ENCODE data around the gene OR10A4.
"Not testable (repeated sequence)": the region's sequence is repeated elsewhere in the genome, so short reads cannot be mapped to it uniquely, and the experiment has no call there.

The OR10A4 gene, protein sequence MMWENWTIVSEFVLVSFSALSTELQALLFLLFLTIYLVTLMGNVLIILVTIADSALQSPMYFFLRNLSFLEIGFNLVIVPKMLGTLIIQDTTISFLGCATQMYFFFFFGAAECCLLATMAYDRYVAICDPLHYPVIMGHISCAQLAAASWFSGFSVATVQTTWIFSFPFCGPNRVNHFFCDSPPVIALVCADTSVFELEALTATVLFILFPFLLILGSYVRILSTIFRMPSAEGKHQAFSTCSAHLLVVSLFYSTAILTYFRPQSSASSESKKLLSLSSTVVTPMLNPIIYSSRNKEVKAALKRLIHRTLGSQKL

DNA sequence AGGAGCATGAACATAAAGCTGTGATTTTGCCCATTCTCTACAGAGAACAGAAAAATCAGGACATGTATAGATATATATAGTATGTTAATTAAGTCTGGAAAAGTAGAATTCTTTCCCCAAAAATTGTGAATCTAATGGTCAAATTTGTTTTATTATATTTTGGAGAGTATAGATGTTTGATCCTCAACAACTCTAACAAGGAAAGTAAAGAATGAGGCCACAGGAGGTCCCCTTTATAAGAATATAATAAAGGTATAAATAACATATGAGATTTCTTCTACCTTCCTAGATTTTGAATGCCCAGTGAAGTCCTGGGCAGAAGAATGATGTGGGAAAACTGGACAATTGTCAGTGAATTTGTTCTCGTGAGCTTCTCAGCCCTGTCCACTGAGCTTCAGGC lies at the start of gene OR10A4:
Gene OR10A4 (plus strand): TSS at position 301 of the 400 bp plus-strand sequence. CDS start 23 bp downstream, at position 324.
- DNase-seq, result no peak

DNA sequence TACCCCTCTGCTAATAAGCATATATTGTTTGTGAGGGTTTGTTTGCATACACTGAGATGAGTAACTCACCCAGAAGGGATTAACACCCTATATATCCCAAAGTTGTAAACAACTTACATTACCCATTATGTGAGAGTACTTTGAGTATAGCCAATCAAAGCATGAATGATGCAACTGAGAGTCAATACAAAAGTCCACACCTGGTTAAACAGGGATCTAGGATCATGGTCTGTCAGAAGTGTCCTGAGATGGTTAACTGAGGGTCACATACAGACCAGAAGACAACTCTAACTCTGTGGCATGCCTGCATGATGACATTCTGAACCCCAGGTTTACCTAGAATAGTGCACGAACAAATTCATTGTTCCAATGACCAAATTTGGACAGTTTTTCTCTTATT lies 48.3 kb upstream of the OR10A4 start:
- DNase-seq, result no peak

DNA sequence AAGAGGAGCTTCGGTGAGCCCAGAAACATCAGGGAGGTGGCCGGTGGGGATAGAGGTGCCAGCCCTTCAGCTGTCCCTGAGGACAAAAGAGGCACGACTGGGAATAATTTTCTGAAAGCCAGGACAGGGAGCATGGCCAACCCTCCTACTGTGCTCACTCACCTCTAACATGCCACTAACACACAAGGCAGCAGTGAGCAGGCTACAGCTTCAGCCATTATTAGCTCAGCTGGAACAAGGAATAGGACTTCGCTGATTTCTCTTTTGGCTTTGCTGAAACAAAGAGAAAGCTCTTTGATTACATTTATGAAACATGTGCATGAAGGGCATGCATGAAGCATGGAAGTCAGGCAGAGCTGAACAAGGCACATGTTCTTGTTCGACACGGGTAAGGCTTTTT lies 43.1 kb upstream of the OR10A4 start:
- DNase-seq, result no peak

DNA sequence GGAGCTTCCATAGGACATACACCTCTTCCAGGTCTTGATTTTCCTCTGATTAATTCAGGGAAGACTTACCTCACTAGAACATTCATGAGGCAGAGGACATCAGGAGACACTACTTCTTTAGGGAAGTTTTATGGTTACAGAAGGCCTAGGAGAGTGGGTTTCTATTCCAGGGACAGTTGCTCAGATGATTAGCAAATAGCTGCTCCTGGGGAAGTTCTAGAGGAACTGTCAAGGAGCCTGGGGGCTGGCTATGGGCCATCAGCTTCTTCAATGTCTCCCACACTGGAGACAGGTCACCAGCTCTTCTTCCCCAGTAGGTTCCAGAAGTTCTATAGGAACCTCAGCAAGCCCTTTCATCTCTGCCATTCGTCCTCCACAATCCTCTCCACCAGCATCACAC lies 42.4 kb upstream of the OR10A4 start:
- DNase-seq, result no peak

DNA sequence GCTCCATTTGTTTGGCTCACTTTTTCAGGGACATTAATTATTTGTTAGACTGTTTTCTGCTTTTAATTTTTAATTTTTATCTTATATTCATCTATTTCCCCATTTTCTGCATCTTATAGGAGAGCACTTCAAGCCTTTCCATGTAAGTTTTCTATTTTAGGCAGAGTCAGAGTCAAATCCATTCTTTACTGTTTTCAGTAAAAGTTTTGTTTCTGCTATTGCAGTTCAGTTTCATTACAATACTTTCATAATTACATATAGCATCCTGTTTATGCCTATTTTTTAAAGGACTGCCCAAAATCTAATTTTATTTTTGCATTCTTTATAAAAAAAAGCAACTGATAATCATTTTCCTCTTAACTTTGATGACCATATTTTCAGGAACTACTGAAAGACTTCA lies 34.7 kb upstream of the OR10A4 start:
- no peak for DNase-seq

DNA sequence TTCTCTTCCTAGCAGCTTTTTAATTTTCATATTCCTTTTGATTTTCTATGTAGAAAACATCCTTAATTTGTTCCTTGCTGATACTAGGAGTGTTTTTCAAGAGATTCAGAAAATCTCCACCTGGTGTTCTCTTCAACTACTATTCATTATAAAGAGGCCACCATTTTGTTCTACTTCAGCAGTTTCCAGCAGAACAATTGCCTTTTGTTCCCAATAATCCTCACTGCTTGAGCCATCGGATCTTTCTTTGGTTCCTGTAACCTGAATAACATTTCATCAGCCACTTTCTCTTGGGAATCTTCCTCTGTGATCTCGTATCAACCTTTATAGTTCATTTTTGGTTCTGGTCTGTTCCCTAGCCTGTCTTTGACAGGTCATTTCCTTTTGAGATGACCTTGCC lies 32.8 kb upstream of the OR10A4 start:
- no peak for DNase-seq

DNA sequence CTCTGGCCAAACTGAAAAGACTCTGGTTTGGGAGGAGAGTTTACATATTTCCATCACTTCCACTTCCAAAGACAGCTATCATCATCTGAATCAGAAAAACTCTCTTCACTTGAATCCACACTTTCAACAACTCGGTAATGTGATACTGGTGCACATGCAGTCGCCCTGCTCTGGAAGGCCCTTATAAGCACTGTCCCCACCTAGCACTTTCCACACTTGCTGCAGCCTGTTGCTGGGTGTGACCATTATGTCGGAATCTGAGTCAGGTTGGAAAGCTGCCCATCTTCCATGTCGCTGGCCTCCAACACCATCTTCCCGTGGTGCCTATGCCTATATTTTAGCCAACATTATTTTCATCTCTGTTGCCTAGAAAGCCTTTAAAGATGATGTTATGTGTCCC lies 32.1 kb upstream of the OR10A4 start:
- DNase-seq, result no peak

DNA sequence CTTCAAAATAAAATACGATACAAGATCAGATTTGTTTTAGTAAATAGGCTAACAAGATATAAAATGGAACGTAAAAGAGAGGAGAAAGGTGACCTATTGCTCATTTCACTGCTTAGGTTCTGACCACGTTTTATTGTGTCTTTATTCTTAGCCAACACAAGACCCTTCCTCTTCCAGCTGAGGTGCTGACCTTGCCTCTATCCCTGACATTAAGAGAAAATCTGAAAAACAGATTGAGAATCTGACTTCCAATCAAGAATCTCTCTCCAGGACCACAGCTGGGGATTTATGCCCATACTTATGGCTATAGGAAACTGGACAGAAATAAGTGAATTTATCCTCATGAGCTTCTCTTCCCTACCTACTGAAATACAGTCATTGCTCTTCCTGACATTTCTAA lies 31.0 kb upstream of the OR10A4 start, which contains the start of gene OR10A5:
Gene OR10A5 (plus strand): TSS at position 301 of the 400 bp plus-strand sequence. CDS start 0 bp downstream, at position 301.
- no peak for DNase-seq

DNA sequence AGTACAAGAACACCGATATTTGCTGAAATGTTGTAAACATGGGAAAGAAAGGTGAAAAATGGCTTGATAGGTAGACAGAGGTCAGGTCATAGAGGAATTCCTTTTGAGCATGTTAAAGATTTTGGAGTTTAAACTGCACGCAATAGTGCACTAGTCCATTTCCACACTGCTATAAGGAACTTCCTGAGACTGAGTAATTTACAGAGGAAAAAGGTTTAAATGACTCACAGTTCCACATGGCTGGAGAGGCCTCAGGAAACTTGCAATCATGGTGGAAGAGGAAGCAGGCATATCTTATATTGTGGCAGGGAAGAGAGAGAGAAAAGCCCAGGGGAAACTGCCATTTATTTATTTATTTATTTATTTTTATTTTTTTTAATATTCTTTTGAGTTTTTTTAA lies 25.9 kb upstream of the OR10A4 start:
- no peak for DNase-seq

DNA sequence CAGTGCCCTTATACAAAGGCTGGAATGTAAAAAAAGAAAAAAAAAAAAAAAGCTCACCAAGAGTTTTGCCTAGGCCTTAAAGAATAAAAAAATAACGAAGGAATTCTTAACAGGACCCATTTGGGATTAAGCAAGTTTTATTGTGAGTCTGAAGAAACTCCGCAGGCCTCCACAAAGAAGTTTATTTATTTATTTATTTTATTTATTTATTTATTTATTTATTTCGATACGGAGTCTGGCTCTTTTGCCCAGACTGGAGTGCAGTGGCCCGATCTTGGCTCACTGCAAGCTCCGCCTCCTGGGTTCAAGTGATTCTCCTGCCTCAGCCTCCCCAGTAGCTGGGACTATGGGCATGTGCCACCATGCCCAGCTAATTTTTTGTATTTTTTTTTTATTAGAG lies 21.6 kb upstream of the OR10A4 start:
- not testable (repeated sequence) for DNase-seq

DNA sequence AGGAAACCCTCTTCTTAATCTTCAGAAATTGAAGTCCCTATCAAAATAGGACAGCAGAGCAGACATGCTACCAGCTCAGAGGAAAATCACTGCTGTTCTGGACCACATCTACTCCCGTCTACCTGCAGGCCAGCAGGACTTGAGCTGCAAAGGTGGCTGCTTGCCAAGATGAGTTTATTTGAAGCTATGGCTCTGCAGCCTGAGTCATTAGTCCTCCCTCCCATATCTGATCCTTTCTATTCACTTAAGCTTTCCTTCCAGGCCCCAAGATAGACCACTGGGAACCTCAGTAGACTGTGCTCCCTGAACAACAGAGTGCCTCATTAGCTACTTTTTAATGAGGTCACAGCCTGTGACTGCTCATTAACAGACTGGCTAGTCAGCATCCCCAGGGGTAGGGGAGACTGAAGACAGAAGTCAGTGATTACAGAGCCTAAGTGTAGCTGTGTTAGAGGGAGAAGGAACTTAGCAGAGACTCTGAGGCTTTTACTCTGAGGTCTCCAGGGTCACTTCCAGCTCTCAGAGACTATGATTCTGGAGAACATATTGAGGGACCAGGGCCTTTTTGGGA lies 20.4 kb upstream of the OR10A4 start:
- DNase-seq, result no peak

DNA sequence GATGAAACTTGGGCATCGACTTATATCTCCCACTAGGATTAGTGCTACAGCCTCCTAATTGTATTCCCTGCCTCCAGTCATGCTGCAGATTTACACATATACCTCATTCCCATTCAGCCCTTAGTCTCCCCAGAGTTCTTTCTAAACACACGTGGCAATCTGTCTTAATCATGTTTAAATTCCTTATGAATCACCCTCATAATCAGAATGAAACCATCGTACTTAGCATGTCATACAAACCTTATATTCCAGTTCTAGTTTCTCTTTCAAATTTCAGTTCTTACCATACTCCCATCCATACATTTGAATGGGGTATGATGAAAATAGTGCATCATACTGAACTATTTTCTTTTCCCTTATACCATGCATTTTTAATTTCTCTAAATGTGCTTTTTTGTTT lies 19.6 kb upstream of the OR10A4 start:
- DNase-seq, result no peak

DNA sequence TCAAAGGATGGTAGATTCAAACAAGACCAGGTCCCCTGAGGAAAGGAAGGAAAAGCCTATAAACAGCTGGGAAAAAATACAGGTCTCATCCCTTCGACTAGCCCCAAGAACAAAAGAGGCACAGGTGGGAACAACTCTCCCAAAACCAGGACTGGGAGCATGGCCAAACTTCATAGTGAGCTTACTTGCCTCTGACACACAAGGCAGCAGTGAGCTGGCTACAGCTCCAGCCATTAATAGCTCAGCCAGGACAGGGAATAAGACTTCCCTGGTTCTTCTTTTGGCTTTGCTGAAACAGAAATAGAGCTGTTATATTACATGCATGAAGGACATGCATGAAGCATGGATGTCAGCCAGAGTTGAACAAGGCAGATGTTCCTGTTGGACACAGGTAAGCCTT lies 13.5 kb upstream of the OR10A4 start, which contains the start of gene OR10A2:
Gene OR10A2 (plus strand): TSS at position 97 of the 400 bp plus-strand sequence. CDS start 6,698 bp downstream, outside the sequence.
- peak in 1 of 2 experiments; percentile 35 for DNase-seq

DNA sequence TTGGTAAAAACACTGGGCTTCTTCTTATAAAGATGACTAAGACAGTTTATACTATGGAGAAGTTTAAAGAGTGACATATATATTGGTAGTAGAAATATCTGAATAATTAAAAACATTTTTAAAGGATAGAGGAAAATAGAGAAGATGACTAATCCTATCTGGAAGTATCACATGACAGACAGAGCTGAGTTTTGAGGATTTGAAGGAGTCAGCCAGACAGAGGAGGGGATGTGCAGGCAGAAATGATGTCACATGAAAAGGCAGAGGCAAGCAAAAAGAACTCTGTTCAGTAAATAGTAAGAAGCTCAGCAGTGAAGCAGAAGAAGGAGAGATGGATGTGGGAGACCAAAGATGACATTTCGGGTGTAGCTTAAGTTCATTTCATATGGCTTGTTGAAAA lies 12.0 kb upstream of the OR10A4 start:
- DNase-seq, result no peak

DNA sequence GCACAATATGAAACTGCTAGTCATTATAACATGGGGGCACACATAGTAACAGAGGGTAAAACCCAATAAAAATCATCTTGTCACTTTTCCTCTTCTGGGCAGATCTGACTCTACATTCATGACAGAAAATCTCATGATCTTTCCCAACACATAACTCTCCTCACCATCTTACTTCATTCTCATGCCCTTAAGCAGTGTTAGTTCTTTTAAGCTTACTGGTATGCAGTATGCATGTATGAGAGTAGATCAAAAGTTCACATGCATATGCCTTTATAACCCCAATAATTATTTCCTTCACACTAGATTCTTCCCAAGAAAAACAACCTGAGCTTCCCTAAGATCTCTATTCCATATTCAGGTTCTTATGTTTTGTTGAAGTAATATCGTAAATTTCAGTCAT lies 5.1 kb upstream of the OR10A4 start:
- no peak for DNase-seq

DNA sequence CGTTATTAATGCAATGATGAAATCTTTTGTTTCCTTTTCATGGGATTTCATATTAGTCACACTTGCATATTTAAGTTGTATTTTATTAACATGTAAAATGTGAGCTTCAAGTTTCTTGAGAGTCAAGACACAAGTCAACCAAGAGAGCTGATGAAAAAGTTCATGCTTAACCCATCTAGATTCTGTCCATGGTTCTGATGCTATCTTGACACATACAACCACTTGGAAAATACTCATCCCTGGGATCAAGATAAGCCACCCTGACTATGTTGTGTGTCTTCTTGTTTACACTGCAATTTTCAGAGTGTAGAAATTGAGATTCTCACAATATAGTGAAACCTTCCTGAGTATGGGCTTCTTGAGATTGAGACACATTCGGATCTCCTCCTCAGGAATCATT lies 664 bp upstream of the OR10A4 start:
- DNase-seq, result no peak

DNA sequence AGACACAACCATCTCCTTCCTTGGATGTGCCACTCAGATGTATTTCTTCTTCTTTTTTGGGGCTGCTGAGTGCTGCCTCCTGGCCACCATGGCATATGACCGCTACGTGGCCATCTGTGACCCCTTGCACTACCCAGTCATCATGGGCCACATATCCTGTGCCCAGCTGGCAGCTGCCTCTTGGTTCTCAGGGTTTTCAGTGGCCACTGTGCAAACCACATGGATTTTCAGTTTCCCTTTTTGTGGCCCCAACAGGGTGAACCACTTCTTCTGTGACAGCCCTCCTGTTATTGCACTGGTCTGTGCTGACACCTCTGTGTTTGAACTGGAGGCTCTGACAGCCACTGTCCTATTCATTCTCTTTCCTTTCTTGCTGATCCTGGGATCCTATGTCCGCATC lies 489 bp downstream of the OR10A4 start:
- no peak for DNase-seq

DNA sequence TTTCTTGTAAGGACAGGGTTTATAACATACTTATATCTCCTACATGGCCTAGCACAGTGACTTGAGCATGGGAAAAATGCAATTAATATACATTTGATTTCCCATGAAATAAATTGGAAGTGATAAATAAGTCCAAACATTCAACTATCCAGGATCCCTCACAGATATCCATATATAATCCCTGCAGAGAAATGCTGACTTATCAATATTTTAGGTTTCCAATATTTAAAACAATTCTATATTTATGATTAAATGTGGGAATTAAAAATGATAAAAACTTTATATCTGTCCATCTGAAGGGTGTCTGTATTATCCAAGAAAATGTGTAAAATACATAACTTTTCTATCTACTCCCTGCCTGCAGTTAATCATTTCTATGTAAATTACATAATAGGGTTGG lies 6.3 kb downstream of the OR10A4 start:
- no peak for DNase-seq

DNA sequence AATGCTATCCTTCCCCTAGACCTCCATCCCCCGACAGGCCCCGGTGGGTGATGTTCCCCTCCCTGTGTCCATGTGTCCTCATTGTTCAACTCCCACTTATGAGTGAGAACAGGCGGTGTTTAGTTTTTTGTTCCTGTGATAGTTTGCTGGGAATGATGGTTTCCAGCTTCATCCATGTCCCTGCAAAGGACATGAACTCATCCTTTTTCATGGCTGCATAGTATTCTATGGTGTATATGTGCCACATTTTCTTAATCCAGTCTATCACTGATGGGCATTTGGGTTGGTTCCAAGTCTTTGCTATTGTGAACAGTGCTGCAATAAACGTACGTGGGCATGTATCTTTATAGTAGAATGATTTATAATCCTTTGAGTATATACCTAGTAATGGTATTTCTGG lies 11.3 kb downstream of the OR10A4 start:
- not testable (repeated sequence) for DNase-seq

DNA sequence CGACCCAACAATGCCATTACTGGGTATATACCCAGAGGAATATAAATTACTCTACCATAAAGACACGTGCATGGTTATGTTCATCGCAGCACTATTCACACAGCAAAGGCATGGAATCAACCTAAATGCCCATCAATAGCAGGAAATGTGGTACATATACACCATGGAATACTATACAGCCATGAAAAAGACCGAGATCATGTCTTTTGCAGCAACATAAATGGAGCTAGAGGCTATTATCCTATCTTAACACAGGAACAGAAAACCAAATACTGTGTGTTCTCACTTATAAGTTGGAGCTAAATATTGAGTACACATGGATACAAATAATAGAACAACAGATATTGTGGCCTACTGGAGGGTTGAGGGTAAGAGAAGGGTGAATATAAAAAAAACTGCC lies 12.4 kb downstream of the OR10A4 start:
- no peak for DNase-seq

DNA sequence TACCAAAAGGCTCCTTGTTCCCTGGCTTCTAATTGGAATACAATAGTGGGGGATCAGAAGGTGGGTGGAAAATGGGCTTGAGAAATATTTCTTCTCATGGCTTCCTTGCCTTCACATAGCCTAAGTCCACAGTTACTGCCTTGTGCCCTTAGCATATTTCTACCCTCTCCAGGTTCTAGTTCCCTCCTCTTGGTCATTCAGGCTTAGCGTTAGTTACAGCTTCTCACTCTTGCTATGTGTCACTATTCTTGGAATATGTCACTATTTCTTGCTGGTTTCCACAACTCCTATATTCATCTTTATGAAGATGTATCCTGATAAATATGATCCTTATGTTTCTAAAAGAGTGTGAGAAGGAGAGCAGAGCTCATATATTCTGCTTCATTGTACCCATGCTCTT lies 13.4 kb downstream of the OR10A4 start:
- DNase-seq, result no peak

DNA sequence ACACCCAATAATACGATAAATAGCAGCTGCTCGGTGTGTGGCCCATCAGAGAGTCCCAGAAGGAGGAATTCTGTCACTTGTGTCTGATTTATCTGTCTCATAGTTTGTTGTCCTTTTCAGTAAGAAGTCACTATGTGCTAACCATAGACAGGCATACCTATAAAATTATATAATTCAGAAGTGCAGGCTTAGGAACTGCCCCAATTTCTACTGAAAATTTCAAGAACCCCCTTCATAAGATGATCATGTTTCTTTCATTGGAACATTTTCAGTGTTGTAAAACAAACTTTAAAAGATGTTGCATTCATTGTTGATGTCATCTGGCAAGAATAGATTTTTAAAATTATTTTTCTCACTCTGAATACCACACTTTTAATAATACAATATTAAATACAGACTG lies 16.0 kb downstream of the OR10A4 start, which contains the start of gene OR2D2:
Gene OR2D2 (minus strand): TSS at position 101 of the 400 bp plus-strand sequence. CDS start 0 bp downstream, at position 101.
- DNase-seq, result no peak

DNA sequence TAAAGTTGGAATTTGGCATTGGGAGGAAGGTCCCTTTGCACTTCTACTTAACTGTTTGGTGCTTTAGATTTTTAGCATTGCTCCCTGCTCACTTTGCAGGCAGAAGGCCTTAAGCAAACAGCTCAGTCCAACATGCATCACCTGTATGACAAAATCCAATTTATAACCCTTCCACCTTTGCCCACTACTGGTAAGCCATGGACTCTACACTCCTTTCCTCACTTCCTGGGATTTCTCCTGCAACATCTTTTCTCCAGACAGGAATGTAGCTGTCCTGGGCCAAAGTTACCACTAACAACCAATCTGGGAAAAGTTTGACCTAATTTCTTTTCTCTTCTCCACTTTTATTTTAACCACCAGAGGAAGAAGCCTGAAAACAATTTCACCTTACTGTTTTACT lies 17.7 kb downstream of the OR10A4 start:
- no peak for DNase-seq

DNA sequence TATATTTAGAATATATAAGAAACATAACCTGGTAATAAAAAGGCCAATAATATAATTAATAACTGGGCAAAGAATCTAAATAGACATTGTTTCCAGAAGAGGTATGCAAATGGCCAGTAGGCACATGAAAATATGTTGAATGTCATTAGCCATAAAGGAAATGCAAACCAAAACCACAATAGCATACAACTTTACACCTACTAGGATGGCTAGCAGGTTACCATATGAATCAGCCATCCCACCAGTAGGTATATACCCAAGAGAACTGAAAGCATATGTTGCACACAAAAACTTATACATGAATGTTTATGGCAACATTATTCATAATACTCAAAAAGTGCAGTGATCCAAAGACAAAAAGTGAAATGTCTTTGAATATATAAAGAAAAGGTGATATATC lies 18.6 kb downstream of the OR10A4 start:
- DNase-seq, result no peak

DNA sequence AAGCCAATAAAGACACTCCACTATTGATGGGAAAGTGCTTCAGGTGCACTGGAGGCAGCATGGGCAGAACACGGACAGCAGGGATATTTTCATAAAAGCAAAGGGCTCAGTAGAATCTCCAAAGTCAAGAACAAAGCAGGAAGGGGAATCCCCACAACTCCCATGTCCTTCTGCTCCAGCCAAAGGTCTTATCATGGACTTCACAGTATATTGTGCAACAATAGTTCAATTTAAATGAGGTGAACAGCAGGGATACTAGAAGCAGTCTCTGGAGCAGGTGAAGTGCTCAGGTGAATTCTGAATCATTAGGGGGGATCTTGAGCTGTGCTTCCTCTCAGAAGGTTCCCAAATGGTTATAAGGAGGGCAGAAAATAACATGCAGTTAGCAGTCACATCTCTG lies 22.5 kb downstream of the OR10A4 start:
- no peak for DNase-seq
